IMR-90 (cell line): ENCODE results near the gene DUS3L. TPM values are rescaled to one million over a fixed set of nuclear protein-coding genes. Genes with fewer than 3 reads are reported as not detected.

Source experiments
- ATAC-seq: fragments of 200-7000 bp; cut with Tn5 transposase; 2 replicates; pipeline ENCODE4 v1.9.1; 2020; ENCODE audit warnings: low read depth, mild to moderate bottlenecking, moderate library complexity
- BruUV-seq: library from RNA; stranded (reverse); fragments of 400-500 nt; replicated peaks from 2 replicates; lab custom pipeline; 2021; lab: Mats Ljungman, UMichigan
- CTCF ChIA-PET: fragments of 300-600 bp; formaldehyde crosslinking; extraction: SDS; loops from one replicate; lab custom pipeline; 2021; ENCODE audit warnings: antibody characterized with exemption; lab: Yijun Ruan, JAX
- POLR2A ChIA-PET: fragments of 300-600 bp; sonication (Branson Sonifier 250); formaldehyde crosslinking; loops from one replicate; lab custom pipeline; 2022; ENCODE audit warnings: antibody characterized with exemption; ENCODE audit not compliant: unreplicated experiment; lab: Charles Lee
- DNase-seq: peaks from one replicate; pipeline ENCODE4 v3.0.0; 2013
- H2AFZ ChIP-seq: replicated peaks from 2 replicates; pipeline ENCODE3; 2013; ENCODE audit warnings: low read length, mild to moderate bottlenecking; ENCODE audit not compliant: poor library complexity
- H2AK5ac ChIP-seq: 2 replicates; pipeline ENCODE4 v1.6.1; 2013; ENCODE audit warnings: low read depth, low read length, inconsistent platforms
- H2AK9ac ChIP-seq: replicated peaks from 2 replicates; pipeline ENCODE3; 2013; ENCODE audit warnings: mild to moderate bottlenecking, low read depth, low read length, moderate library complexity; ENCODE audit not compliant: poor library complexity
- H2BK120ac ChIP-seq: 2 replicates; pipeline ENCODE4 v1.6.1; 2013; ENCODE audit warnings: low read depth, low read length, inconsistent platforms
- H2BK15ac ChIP-seq: 3 replicates; pipeline ENCODE4 v1.6.1; 2013; ENCODE audit warnings: low read depth, low read length, inconsistent platforms
- H2BK20ac ChIP-seq: 2 replicates; pipeline ENCODE4 v1.6.1; 2013; ENCODE audit warnings: low read depth, mild to moderate bottlenecking, inconsistent platforms, low read length, moderate library complexity
- H2BK5ac ChIP-seq: 2 replicates; pipeline ENCODE4 v1.6.1; 2013; ENCODE audit warnings: mild to moderate bottlenecking, low read depth, low read length, inconsistent platforms; ENCODE audit not compliant: poor library complexity, severe bottlenecking
- H3K14ac ChIP-seq: replicated peaks from 2 replicates; pipeline ENCODE4 v1.6.1; 2013; ENCODE audit warnings: low read depth, low read length, inconsistent platforms
- H3K18ac ChIP-seq: 2 replicates; pipeline ENCODE4 v1.6.1; 2013; ENCODE audit warnings: low read depth, low read length, control low read depth
- H3K23ac ChIP-seq: 2 replicates; pipeline ENCODE4 v1.6.1; 2013; ENCODE audit warnings: low read depth, low read length, inconsistent platforms
- H3K27ac ChIP-seq: 2 replicates; pipeline ENCODE4 v1.5.1; 2013; ENCODE audit warnings: mild to moderate bottlenecking, control low read depth, low read length; ENCODE audit not compliant: insufficient read depth
- H3K27me3 ChIP-seq: 2 replicates; pipeline ENCODE4 v1.6.1; 2013; ENCODE audit warnings: low read length; ENCODE audit not compliant: control insufficient read depth, insufficient read depth
- H3K36me3 ChIP-seq: 2 replicates; pipeline ENCODE4 v1.6.1; 2013; ENCODE audit warnings: low read length, mixed read lengths; ENCODE audit not compliant: control insufficient read depth, insufficient read depth
- H3K4ac ChIP-seq: 2 replicates; pipeline ENCODE4 v1.6.1; 2013; ENCODE audit warnings: low read depth, low read length, inconsistent platforms
- H3K4me1 ChIP-seq: 2 replicates; pipeline ENCODE4 v1.6.1; 2013; ENCODE audit warnings: low read length, mixed read lengths; ENCODE audit not compliant: control insufficient read depth, insufficient read depth
- H3K4me2 ChIP-seq: 2 replicates; pipeline ENCODE4 v1.6.1; 2013; ENCODE audit warnings: low read depth, mild to moderate bottlenecking, control low read depth, low read length, moderate library complexity
- H3K4me3 ChIP-seq: 2 replicates; pipeline ENCODE4 v1.5.1; 2013; ENCODE audit warnings: low read depth, mild to moderate bottlenecking, control low read depth, low read length, moderate library complexity; ENCODE audit not compliant: insufficient read depth
- H3K56ac ChIP-seq: 2 replicates; pipeline ENCODE4 v1.6.1; 2013; ENCODE audit warnings: low read length, inconsistent platforms; ENCODE audit not compliant: insufficient read depth; ENCODE audit errors: extremely low read depth
- H3K79me1 ChIP-seq, 2 experiments: 2 replicates each; pipeline ENCODE4 v1.6.1; 2013; ENCODE audit warnings: low read length in 2 of 2, inconsistent platforms in 1 of 2, low read depth in 1 of 2
- H3K9ac ChIP-seq: 2 replicates; pipeline ENCODE4 v1.6.1; 2013; ENCODE audit warnings: low read depth, low read length, control low read depth
- H3K9me1 ChIP-seq: 2 replicates; pipeline ENCODE4 v1.6.1; 2013; ENCODE audit warnings: low read length, inconsistent platforms; ENCODE audit not compliant: insufficient read depth
- H3K9me3 ChIP-seq: 2 replicates; pipeline ENCODE4 v1.6.1; 2013; ENCODE audit warnings: low read length; ENCODE audit not compliant: control insufficient read depth, insufficient read depth
- H4K20me1 ChIP-seq: 2 replicates; pipeline ENCODE4 v1.6.1; 2013; ENCODE audit warnings: low read length, inconsistent platforms; ENCODE audit not compliant: insufficient read depth
- H4K5ac ChIP-seq: 2 replicates; pipeline ENCODE4 v1.6.1; 2013; ENCODE audit warnings: mild to moderate bottlenecking, low read depth, low read length, control low read depth
- H4K8ac ChIP-seq, 2 experiments: 2 replicates each; pipeline ENCODE4 v1.6.1; 2013; ENCODE audit warnings: low read depth in 2 of 2, low read length in 2 of 2, control low read depth in 1 of 2, inconsistent platforms in 1 of 2
- H4K91ac ChIP-seq: 2 replicates; pipeline ENCODE4 v1.6.1; 2013; ENCODE audit warnings: low read depth, low read length, inconsistent platforms; ENCODE audit not compliant: insufficient read depth
- BHLHE40 ChIP-seq: fragments of 150-350 bp; IDR thresholded peaks from 2 replicates; pipeline ENCODE4 v1.6.1; 2016; ENCODE audit warnings: mild to moderate bottlenecking, low read depth, low read length
- CHD1 ChIP-seq: IDR thresholded peaks from 2 replicates; pipeline ENCODE4 v1.6.1; 2012; ENCODE audit warnings: low read depth, low read length, improper control_type of control experiment
- FOS ChIP-seq: fragments of 150-350 bp; IDR thresholded peaks from 2 replicates; pipeline ENCODE4 v1.6.1; 2016; ENCODE audit warnings: low read depth, low read length
- MAFK ChIP-seq: IDR thresholded peaks from 2 replicates; pipeline ENCODE4 v1.6.1; 2012; ENCODE audit warnings: low read depth, low read length, improper control_type of control experiment
- MAZ ChIP-seq: IDR thresholded peaks from 2 replicates; pipeline ENCODE4 v1.6.1; 2012; ENCODE audit warnings: low read depth, mild to moderate bottlenecking, low read length, improper control_type of control experiment, moderate library complexity, borderline replicate concordance
- MXI1 ChIP-seq: IDR thresholded peaks from 2 replicates; pipeline ENCODE4 v1.6.1; 2012; ENCODE audit warnings: low read depth, mild to moderate bottlenecking, low read length, moderate library complexity, borderline replicate concordance
- POLR2A ChIP-seq: IDR thresholded peaks from 2 replicates; pipeline ENCODE4 v1.6.1; 2012; ENCODE audit warnings: mild to moderate bottlenecking, low read depth, low read length
- RAD21 ChIP-seq: IDR thresholded peaks from 2 replicates; pipeline ENCODE4 v1.6.1; 2012; ENCODE audit warnings: low read length, improper control_type of control experiment
- WGBS, 2 experiments: methylation state at CpG; one replicate each; pipeline versions ENCODE4 v1.1.5 to v1.1.7; 2013; ENCODE audit warnings: missing lambda C conversion rate in 2 of 2; ENCODE audit not compliant: insufficient read length in 1 of 2; ENCODE audit errors: extremely low coverage in 2 of 2; 5-methylcytosine and 5-hydroxymethylcytosine counted together
- dilution Hi-C: fragments of 300-500 bp; cut with HindIII; formaldehyde crosslinking; loops from one replicate; pipeline ENCODE4 v1.14.3; 2018; ENCODE audit warnings: low sequenced_read_pairs; ENCODE audit not compliant: unreplicated experiment
- in situ Hi-C: fragments of 300-500 bp; cut with MboI; formaldehyde crosslinking; loops from 3 replicates; pipeline ENCODE4 v1.14.3; 2019; ENCODE audit warnings: low sequenced_read_pairs, inconsistent platforms, mixed read lengths
- intact Hi-C: fragments of 100-400 bp; cut with micrococcal nuclease; formaldehyde crosslinking; loops from 2 replicates; pipeline ENCODE4 v1.10.0; 2022
- polyA plus RNA-seq, 3 experiments: library from polyadenylated mRNA; depleted of rRNA; stranded (reverse); fragments of >200 nt; gene quantifications; 2 replicates each; pipeline ENCODE4 v1.2.3, GENCODE V29; 2012; ENCODE audit warnings: low replicate concordance in 1 of 3
- total RNA-seq: library from RNA; depleted of rRNA; stranded (reverse); fragments of >200 nt; gene quantifications from 2 replicates; pipeline ENCODE4 v1.2.3, GENCODE V29; 2012
- TF ChIP-seq, protein P1 (sequence below): conservative IDR thresholded peaks from 2 replicates; pipeline ENCODE4 v1.5.1; 2012; ENCODE audit warnings: mild to moderate bottlenecking, low read depth, low read length, improper control_type of control experiment
- TF ChIP-seq, protein P2 (sequence below): fragments of 150-350 bp; IDR thresholded peaks from 2 replicates; pipeline ENCODE4 v1.6.1; 2017; ENCODE audit warnings: mild to moderate bottlenecking, antibody characterized with exemption, low read length, low read depth

Gene DUS3L
- total and polyA plus RNA-seq, 2 of the 4 experiments (the other 2 are of a cell fraction) = 12.4 to 21.3 TPM

DNA sequence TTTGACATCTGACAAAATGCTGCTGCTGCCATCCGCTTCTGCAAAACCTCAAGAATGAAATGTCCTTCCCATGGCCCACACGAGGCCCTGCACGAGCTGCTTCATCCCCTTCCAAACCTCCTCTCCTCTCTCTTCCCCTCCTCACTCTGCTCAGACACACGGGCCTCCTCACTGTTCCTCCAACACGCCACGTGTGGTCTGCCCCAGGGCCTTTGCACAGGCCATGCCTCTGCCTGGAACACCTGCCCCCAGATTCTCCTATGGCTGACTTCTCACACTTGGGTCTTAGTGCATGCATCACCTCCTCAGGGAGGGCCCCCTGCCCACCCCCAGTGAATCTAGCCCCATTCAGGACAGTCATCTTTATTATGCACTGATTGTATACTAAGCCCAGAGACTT lies 29.8 kb upstream of the DUS3L start:
- H3K9me3 ChIP-seq = no peaks in the 10 kb centered on the region
- intact Hi-C loops = no loop called here
- no peak overlapping the region for H3K18ac ChIP-seq
- no peaks in the 10 kb centered on the region for H3K79me1 ChIP-seq
- H2AK5ac ChIP-seq = no peak overlapping the region
- H4K20me1 ChIP-seq = no peaks in the 10 kb centered on the region; the same call in 1 of the 2 replicates
- no peak overlapping the region for H2BK20ac ChIP-seq
- H4K91ac ChIP-seq = no peak overlapping the region
- no peak overlapping the region for H4K5ac ChIP-seq
- no peak overlapping the region for H3K56ac ChIP-seq
- ATAC-seq (no peak), DNase-seq (no peak)
- H2BK15ac ChIP-seq = no peak overlapping the region
- H2AK9ac ChIP-seq = no peak overlapping the region
- no peak overlapping the region for H4K8ac ChIP-seq
- peak overlapping the region; percentile 11 for H2AFZ ChIP-seq
- POLR2A ChIA-PET = no interaction called here
- H3K27ac ChIP-seq = no peak overlapping the region
- TF ChIP-seq, protein P1, sequence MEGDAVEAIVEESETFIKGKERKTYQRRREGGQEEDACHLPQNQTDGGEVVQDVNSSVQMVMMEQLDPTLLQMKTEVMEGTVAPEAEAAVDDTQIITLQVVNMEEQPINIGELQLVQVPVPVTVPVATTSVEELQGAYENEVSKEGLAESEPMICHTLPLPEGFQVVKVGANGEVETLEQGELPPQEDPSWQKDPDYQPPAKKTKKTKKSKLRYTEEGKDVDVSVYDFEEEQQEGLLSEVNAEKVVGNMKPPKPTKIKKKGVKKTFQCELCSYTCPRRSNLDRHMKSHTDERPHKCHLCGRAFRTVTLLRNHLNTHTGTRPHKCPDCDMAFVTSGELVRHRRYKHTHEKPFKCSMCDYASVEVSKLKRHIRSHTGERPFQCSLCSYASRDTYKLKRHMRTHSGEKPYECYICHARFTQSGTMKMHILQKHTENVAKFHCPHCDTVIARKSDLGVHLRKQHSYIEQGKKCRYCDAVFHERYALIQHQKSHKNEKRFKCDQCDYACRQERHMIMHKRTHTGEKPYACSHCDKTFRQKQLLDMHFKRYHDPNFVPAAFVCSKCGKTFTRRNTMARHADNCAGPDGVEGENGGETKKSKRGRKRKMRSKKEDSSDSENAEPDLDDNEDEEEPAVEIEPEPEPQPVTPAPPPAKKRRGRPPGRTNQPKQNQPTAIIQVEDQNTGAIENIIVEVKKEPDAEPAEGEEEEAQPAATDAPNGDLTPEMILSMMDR = no peak
- TF ChIP-seq RAD21 = no peak
- no peak for TF ChIP-seq FOS
- TF ChIP-seq BHLHE40 = no peak
- TF ChIP-seq MXI1 = no peak
- TF ChIP-seq MAZ = no peak
- TF ChIP-seq, protein P2, sequence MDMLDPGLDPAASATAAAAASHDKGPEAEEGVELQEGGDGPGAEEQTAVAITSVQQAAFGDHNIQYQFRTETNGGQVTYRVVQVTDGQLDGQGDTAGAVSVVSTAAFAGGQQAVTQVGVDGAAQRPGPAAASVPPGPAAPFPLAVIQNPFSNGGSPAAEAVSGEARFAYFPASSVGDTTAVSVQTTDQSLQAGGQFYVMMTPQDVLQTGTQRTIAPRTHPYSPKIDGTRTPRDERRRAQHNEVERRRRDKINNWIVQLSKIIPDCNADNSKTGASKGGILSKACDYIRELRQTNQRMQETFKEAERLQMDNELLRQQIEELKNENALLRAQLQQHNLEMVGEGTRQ = no peak
- TF ChIP-seq MAFK = no peak
- no peak for TF ChIP-seq POLR2A
- no peak for TF ChIP-seq CHD1
- dilution Hi-C loops = no loop called here
- CTCF ChIA-PET = interaction anchor here (0.6 kb wide), 1 partner anchor 20 kb away, joined by 3 read pairs; no protein-coding TSS in a partner anchor
- no peak overlapping the region for H3K4ac ChIP-seq
- no peaks in the 10 kb centered on the region for H3K9me1 ChIP-seq
- no peak overlapping the region for H2BK5ac ChIP-seq
- H3K4me1 ChIP-seq = peaks cover 5% of the 10 kb centered on the region
- H3K14ac ChIP-seq = no peak overlapping the region
- no peak overlapping the region for H3K9ac ChIP-seq
- peaks cover 7% of the 10 kb centered on the region; the same call in 1 of the 2 replicates for H3K27me3 ChIP-seq
- H3K23ac ChIP-seq = no peak overlapping the region
- no peak overlapping the region for H2BK120ac ChIP-seq
- in situ Hi-C loops = no loop called here
- no peak overlapping the region for H3K4me2 ChIP-seq
- no peak overlapping the region for H3K4me3 ChIP-seq
- no TSS peak for BruUV-seq
- H3K36me3 ChIP-seq = no peaks in the 10 kb centered on the region
- WGBS, 2 experiments = 44% methylated on average over 6 of the region's 6 CpGs; no CpG with 5 or more reads in 1 of the 2 experiments
